ENCODE results near the gene C17orf113.

DNA sequence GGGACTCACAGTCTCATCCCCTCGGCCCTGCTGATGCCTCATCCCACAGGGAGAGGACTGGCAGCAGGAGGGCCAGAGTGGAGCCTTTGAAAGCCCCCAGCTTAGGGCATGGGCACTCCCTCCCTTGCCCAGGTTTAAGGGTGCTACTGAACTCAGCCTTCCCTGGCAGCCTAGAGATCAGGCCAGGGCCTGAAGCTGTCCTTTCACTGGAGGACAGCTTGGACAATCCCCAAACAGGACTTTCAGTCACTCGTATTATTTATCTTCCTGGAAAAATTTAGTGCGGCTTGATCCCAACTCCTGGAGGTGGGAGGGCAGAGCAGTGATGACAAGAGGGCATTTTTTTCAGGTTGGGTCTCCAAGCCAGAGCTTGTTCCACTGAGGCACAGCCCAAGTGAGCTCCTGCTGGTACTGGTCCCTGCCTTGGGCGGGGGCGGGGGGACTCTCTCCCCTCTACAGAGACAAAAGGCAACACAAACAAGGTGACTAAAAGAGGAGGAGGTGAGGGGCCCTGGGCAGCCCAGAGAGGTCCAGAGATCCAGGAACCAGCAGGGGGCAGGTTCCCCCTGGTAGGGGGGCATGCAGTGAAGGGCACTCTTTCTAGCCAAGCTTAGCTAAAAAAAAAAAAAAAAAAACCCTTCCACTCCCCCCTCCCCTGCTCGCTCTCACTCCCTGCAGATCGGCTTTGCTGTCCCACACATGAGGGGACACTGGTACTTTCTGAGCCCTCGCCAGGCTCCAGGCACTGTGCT, 46.1 kb upstream of the C17orf113 start:
- TF ChIP-seq POLR2A (IDR thresholded peaks at IDR 0.05) (no peak), EP300 (IDR thresholded peaks at IDR 0.05) (no peak), POLR2AphosphoS5 (IDR thresholded peaks at IDR 0.05) (no peak)
- TF ChIP-seq, protein P1, sequence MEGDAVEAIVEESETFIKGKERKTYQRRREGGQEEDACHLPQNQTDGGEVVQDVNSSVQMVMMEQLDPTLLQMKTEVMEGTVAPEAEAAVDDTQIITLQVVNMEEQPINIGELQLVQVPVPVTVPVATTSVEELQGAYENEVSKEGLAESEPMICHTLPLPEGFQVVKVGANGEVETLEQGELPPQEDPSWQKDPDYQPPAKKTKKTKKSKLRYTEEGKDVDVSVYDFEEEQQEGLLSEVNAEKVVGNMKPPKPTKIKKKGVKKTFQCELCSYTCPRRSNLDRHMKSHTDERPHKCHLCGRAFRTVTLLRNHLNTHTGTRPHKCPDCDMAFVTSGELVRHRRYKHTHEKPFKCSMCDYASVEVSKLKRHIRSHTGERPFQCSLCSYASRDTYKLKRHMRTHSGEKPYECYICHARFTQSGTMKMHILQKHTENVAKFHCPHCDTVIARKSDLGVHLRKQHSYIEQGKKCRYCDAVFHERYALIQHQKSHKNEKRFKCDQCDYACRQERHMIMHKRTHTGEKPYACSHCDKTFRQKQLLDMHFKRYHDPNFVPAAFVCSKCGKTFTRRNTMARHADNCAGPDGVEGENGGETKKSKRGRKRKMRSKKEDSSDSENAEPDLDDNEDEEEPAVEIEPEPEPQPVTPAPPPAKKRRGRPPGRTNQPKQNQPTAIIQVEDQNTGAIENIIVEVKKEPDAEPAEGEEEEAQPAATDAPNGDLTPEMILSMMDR (IDR thresholded peaks at IDR 0.05), result no peak
